Neural crest cell (in vitro differentiated cells): ENCODE measurements around the gene SMAGP. TPM values are rescaled to one million over a fixed set of nuclear protein-coding genes. Genes with fewer than 3 reads are reported as not detected.
"Not testable (repeated sequence)": the region's sequence is repeated elsewhere in the genome, so short reads cannot be mapped to it uniquely, and the experiment has no call there.

Experiments
- DNase-seq: peaks from one replicate; pipeline ENCODE4 v3.0.0; 2021; ENCODE audit warnings: low read depth, mixed read lengths, low spot score
- H3K27ac Mint-ChIP-seq: one replicate; pipeline ENCODE4 v1.8.0; 2021; ENCODE audit warnings: mild to moderate bottlenecking, mixed read lengths; ENCODE audit not compliant: unreplicated experiment
- H3K27me3 Mint-ChIP-seq: 2 replicates; pipeline ENCODE4 v1.8.0; 2021; ENCODE audit warnings: low read depth, mild to moderate bottlenecking, mixed read lengths
- H3K36me3 Mint-ChIP-seq: 2 replicates; pipeline ENCODE4 v1.8.0; 2021; ENCODE audit warnings: low read depth, mild to moderate bottlenecking, mixed read lengths
- H3K4me1 Mint-ChIP-seq: 2 replicates; pipeline ENCODE4 v1.8.0; 2021; ENCODE audit warnings: mixed read lengths
- H3K4me3 Mint-ChIP-seq: one replicate; pipeline ENCODE4 v1.8.0; 2021; ENCODE audit warnings: mild to moderate bottlenecking, mixed read lengths
- H3K9me3 Mint-ChIP-seq: 2 replicates; pipeline ENCODE4 v1.8.0; 2021; ENCODE audit warnings: mixed read lengths
- CTCF ChIP-seq: fragments of 200-600 bp; sonication (generic); conservative IDR thresholded peaks from 2 replicates; pipeline ENCODE4 v1.5.0; 2021; ENCODE audit warnings: antibody characterized with exemption, mild to moderate bottlenecking
- total RNA-seq: library from RNA; stranded (reverse); gene quantifications from 2 replicates; pipeline ENCODE4 v1.2.1, GENCODE V29; 2021

The SMAGP gene
- total RNA-seq, 1 donor from 2014 or later = 1.6 TPM

DNA sequence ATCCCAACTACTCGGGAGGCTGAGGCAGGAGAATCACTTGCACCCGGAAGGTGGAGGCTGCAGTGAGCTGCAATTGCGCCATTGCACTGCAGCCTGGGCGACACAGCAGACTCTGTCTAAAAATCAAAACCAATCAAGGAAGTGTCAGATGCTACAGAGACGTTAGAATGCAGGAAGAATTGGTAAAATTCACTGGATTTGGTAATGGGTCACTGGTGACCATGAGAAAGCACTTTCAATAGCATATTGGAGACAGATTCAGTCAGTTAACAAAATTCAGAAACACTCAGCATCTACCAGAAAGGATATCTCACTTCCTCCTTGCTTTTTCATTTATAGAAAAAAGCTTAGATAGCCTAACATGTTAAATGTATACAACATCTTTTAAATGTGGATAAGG, 36.3 kb upstream of the SMAGP start:
- TF ChIP-seq CTCF = no peak
- H3K36me3 Mint-ChIP-seq = no peaks in the 10 kb centered on the region
- no peaks in the 10 kb centered on the region for H3K9me3 Mint-ChIP-seq
- no peak overlapping the region for H3K27ac Mint-ChIP-seq
- H3K4me3 Mint-ChIP-seq = no peak overlapping the region
- DNase-seq = no peak
- H3K4me1 Mint-ChIP-seq = no peaks in the 10 kb centered on the region
- H3K27me3 Mint-ChIP-seq = no peaks in the 10 kb centered on the region

DNA sequence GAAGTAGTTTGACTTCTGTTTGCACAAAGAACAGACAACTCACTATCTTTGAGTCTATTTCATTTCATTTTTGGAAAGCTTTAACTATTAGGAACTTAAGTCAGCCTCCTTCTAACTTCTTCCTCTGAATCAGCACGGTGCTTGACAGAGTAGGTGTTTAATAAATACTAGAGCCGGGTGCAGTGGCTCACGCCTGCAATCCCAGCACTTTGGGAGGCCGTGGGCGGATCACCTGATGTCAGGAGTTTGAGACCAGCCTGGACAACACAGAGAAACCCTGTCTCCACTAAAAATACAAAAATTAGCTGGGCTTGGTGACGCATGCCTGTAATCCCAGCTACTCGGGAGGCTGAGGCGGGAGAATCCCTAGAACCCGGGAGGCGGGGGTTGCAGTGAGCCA, 30.6 kb upstream of the SMAGP start:
- not testable (repeated sequence) for H3K27ac Mint-ChIP-seq, H3K4me3 Mint-ChIP-seq, H3K36me3 Mint-ChIP-seq, H3K4me1 Mint-ChIP-seq, H3K9me3 Mint-ChIP-seq, DNase-seq, H3K27me3 Mint-ChIP-seq

- Mint-ChIP-seq H3K4me3 (no peak overlapping the region), H3K36me3 (no peaks in the 10 kb centered on the region), H3K27ac (no peak overlapping the region), H3K27me3 (no peaks in the 10 kb centered on the region), H3K4me1 (peaks cover 3% of the 10 kb centered on the region), H3K9me3 (no peaks in the 10 kb centered on the region)
- no peak for TF ChIP-seq CTCF
- DNase-seq = no peak
Observed at GRCh38 chr12:51295651-51296050, 25.4 kb upstream of the SMAGP start.

DNA sequence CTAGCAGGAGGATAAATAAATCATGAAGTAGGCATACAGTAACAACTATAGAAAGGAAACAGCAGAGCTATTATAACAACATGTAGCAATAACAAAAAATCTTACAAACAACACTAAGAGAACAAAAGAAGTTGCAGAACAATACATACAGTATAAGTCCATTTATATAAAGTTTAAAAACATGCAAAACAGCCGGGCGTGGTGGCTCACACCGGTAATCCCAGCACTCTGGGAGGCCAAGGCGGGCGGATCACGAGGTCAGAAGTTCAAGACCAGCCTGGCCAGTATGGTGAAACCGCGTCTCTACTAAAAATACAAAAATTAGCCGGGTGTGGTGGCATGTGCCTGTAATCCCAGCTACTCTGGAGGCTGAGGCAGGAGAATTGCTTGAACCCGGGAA, 23.9 kb upstream of the SMAGP start:
- not testable (repeated sequence) for H3K4me3 Mint-ChIP-seq, H3K9me3 Mint-ChIP-seq, H3K36me3 Mint-ChIP-seq, H3K4me1 Mint-ChIP-seq, H3K27ac Mint-ChIP-seq, H3K27me3 Mint-ChIP-seq, DNase-seq

DNA sequence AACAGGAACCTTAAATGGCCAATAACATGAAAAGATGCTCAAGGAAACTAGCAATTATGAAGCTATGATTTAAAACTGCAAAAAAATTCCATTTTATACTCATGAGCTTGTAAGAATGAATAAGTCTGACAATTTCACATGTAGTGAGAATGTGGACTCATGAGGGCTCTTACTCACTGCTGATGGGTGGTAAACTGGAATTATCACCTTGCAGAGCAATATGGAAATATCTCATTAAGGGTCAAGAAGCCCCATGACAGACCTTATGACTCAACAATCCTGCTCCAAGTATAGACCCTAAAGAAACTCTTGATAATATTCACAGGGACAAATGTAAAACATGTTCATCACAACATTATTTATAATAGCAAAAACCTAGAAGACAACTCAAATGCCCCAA, 23.5 kb upstream of the SMAGP start:
- Mint-ChIP-seq H3K36me3 (no peaks in the 10 kb centered on the region), H3K4me3 (no peak overlapping the region), H3K9me3 (no peaks in the 10 kb centered on the region), H3K4me1 (no peaks in the 10 kb centered on the region), H3K27ac (no peak overlapping the region), H3K27me3 (no peaks in the 10 kb centered on the region)
- TF ChIP-seq CTCF = no peak
- no peak for DNase-seq

GRCh38 chr12:51291603-51292513, 21.6 kb upstream of the SMAGP start:
- H3K9me3 Mint-ChIP-seq, H3K36me3 Mint-ChIP-seq, H3K27ac Mint-ChIP-seq, H3K4me1 Mint-ChIP-seq, DNase-seq, H3K27me3 Mint-ChIP-seq, H3K4me3 Mint-ChIP-seq: not testable (repeated sequence)

DNA sequence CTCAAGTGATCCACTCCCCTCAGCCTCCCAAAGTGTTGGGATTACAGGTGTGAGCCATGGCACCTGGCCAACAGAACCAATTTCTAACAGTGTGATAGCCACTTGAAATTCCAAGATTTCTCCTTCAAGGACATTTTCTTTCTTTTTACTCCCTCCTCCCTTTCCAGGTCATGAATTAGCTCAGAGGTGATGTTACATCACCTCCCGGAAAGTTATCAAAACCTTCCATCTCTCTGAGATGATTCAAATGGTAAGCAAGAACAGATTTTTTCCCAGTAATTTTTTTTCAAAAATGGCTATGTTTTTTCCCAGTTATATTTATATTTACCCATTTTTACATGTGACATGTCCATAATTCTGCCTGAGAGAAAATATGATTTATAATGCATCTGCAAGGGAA, 15.6 kb upstream of the SMAGP start:
- TF ChIP-seq CTCF = no peak
- Mint-ChIP-seq H3K4me3 (no peak overlapping the region), H3K36me3 (no peaks in the 10 kb centered on the region), H3K9me3 (no peaks in the 10 kb centered on the region), H3K27ac (no peak overlapping the region), H3K4me1 (no peaks in the 10 kb centered on the region), H3K27me3 (peaks cover 3% of the 10 kb centered on the region)
- no peak for DNase-seq
